GM10266 (cell line): ENCODE measurements around the gene PAFAH1B2.

Experiments
- DNase-seq: peaks from one replicate; pipeline ENCODE4 v3.0.0; 2012; ENCODE audit errors: extremely low spot score
- CTCF ChIP-seq: IDR thresholded peaks from 2 replicates; pipeline ENCODE4 v1.5.1; 2012; ENCODE audit warnings: mild to moderate bottlenecking, low read depth; ENCODE audit not compliant: control insufficient read depth, insufficient read depth; ENCODE audit errors: missing control alignments

The PAFAH1B2 gene

GRCh38 chr11:117152066-117152465, 8.0 kb downstream of the PAFAH1B2 start:
- DNase-seq: no peak
- TF ChIP-seq CTCF: no peak

- DNase-seq: no peak
- no peak for TF ChIP-seq CTCF
Observed at GRCh38 chr11:117154468-117154867, 10.4 kb downstream of the PAFAH1B2 start.

- TF ChIP-seq CTCF: no peak
Observed at GRCh38 chr11:117157507-117157906, 13.4 kb downstream of the PAFAH1B2 start.

GRCh38 chr11:117159892-117160291, 15.8 kb downstream of the PAFAH1B2 start:
- no peak for DNase-seq
- TF ChIP-seq CTCF: no peak

More at GRCh38 chr11:117157507-117157906, 13.4 kb downstream of the PAFAH1B2 start:
- DNase-seq: no peak

GRCh38 chr11:117160826-117161225, 16.7 kb downstream of the PAFAH1B2 start:
- TF ChIP-seq CTCF: no peak
- no peak for DNase-seq

- no peak for TF ChIP-seq CTCF
- no peak for DNase-seq
Observed at GRCh38 chr11:117166491-117166890, 22.4 kb downstream of the PAFAH1B2 start.

GRCh38 chr11:117169736-117170135, 25.6 kb downstream of the PAFAH1B2 start:
- no peak for TF ChIP-seq CTCF
- DNase-seq: no peak
